ENCODE data around the gene SELE. TPM values are rescaled to one million over a fixed set of nuclear protein-coding genes. Genes with fewer than 3 reads are reported as not detected.

SELE gene
- total and polyA plus RNA-seq, 2 of the 8 experiments (the other 6 are each of a cell fraction or from before 2014, with no cell fraction given): not detected

GRCh38 chr1:169701261-169702005 is 32.4 kb downstream of the SELE start:
- no peak overlapping the region for H2AFZ ChIP-seq (ENCODE audit: low read length)
- H2BK5ac ChIP-seq (ENCODE audit: low read depth, low read length): no peak overlapping the region
- H3K56ac ChIP-seq (replicated peaks; ENCODE audit: insufficient read length, low read depth, low read length): no peak overlapping the region
- H4K5ac ChIP-seq (ENCODE audit: insufficient read length, low read depth, low read length): no peak overlapping the region
- H3K4me3 ChIP-seq (ENCODE audit: extremely low read depth in 1 of 4, insufficient read depth in 2 of 4, low read depth in 3 of 4, low read length in 4 of 4): no peak overlapping the region
- no peaks in the 10 kb centered on the region for H4K20me1 ChIP-seq (replicated peaks in 1 of 2; ENCODE audit: control insufficient read depth in 1 of 2, insufficient read depth in 2 of 2, low read length in 2 of 2)
- 100% methylated on average over 2 of the region's 2 CpGs; no CpG with 5 or more reads in 1 of the 2 experiments for WGBS, 2 experiments (ENCODE audit: extremely low coverage in 1 of 2, insufficient coverage in 1 of 2, insufficient read length in 1 of 2, insufficient replicate concordance in 2 of 2, low coverage in 1 of 2, low lambda C conversion rate in 2 of 2, missing lambda C conversion rate in 1 of 2)
- POLR2A ChIA-PET (ENCODE audit: partially characterized antibody): no interaction called here
- no peaks in the 10 kb centered on the region for H3K4me1 ChIP-seq (replicated peaks in 1 of 4; ENCODE audit: control insufficient read depth in 3 of 4, insufficient read depth in 4 of 4, low read length in 3 of 4)
- DNase-seq (ENCODE audit: low read depth in 1 of 2, low spot score in 2 of 2) (no peak), FAIRE-seq (no peak)
- H3K27ac ChIP-seq (ENCODE audit: low read depth, low read length): no peak overlapping the region
- no peaks in the 10 kb centered on the region; a peak in 1 of 7 replicates for H3K27me3 ChIP-seq (replicated peaks in 1 of 4; ENCODE audit: control insufficient read depth in 3 of 4, extremely low read depth in 1 of 4, insufficient read depth in 3 of 4, low read length in 3 of 4)
- no peak overlapping the region for H3K23ac ChIP-seq (ENCODE audit: insufficient read length)
- H2AK5ac ChIP-seq (ENCODE audit: low read depth, low read length): no peak overlapping the region
- no peak overlapping the region for H3K4me2 ChIP-seq (ENCODE audit: insufficient read depth in 1 of 2, low read depth in 2 of 2, low read length in 2 of 2)
- no peaks in the 10 kb centered on the region for H3K79me2 ChIP-seq (ENCODE audit: control insufficient read depth in 1 of 2, insufficient read depth in 2 of 2, low read length in 2 of 2)
- no peaks in the 10 kb centered on the region for H3K23me2 ChIP-seq (ENCODE audit: low read depth, low read length)
- no peak overlapping the region for H4K91ac ChIP-seq (replicated peaks; ENCODE audit: insufficient read length, low read length)
- H3K4ac ChIP-seq (replicated peaks; ENCODE audit: insufficient read length, low read depth, low read length): no peak overlapping the region
- no peak overlapping the region for H2BK20ac ChIP-seq (ENCODE audit: low read length)
- H2BK120ac ChIP-seq (replicated peaks; ENCODE audit: low read depth, low read length): no peak overlapping the region
- H3K36me3 ChIP-seq (ENCODE audit: control insufficient read depth in 2 of 4, insufficient read depth in 4 of 4, low read length in 3 of 4): no peaks in the 10 kb centered on the region
- no peak overlapping the region for H2BK15ac ChIP-seq (ENCODE audit: low read length)
- H3K79me1 ChIP-seq (ENCODE audit: low read depth, low read length): no peaks in the 10 kb centered on the region
- no peak overlapping the region for H2BK12ac ChIP-seq (ENCODE audit: low read depth, low read length)
- CTCF ChIA-PET (ENCODE audit: partially characterized antibody): interaction anchor here (1.1 to 2.7 kb wide), 5 partner anchors 8 to 118 kb away, joined by 3 to 12 read pairs (median 4); no protein-coding TSS in a partner anchor
- H3K18ac ChIP-seq (ENCODE audit: extremely low read depth, low read length): no peak overlapping the region
- no peak overlapping the region for H4K8ac ChIP-seq (ENCODE audit: extremely low read depth, insufficient read depth, low read length)
- H3K14ac ChIP-seq (ENCODE audit: insufficient read length): no peak overlapping the region
- H3K9ac ChIP-seq (replicated peaks in 1 of 4; ENCODE audit: extremely low read depth in 1 of 4, low read depth in 3 of 4, low read length in 3 of 4): no peak overlapping the region
- no peaks in the 10 kb centered on the region for H3K9me3 ChIP-seq (ENCODE audit: insufficient read depth in 2 of 2, low read depth in 1 of 2, low read length in 1 of 2)
- TF ChIP-seq, protein P1, sequence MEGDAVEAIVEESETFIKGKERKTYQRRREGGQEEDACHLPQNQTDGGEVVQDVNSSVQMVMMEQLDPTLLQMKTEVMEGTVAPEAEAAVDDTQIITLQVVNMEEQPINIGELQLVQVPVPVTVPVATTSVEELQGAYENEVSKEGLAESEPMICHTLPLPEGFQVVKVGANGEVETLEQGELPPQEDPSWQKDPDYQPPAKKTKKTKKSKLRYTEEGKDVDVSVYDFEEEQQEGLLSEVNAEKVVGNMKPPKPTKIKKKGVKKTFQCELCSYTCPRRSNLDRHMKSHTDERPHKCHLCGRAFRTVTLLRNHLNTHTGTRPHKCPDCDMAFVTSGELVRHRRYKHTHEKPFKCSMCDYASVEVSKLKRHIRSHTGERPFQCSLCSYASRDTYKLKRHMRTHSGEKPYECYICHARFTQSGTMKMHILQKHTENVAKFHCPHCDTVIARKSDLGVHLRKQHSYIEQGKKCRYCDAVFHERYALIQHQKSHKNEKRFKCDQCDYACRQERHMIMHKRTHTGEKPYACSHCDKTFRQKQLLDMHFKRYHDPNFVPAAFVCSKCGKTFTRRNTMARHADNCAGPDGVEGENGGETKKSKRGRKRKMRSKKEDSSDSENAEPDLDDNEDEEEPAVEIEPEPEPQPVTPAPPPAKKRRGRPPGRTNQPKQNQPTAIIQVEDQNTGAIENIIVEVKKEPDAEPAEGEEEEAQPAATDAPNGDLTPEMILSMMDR (IDR thresholded peaks at IDR 0.05; ENCODE audit: control extremely low read depth in 1 of 3, insufficient read depth in 1 of 3, low read depth in 1 of 3, low read length in 3 of 3): no peak
- TF ChIP-seq RFX5 (IDR thresholded peaks at IDR 0.05; ENCODE audit: borderline replicate concordance, low read depth, low read length) (no peak), TAF7 (optimal IDR thresholded peaks at IDR 0.05; ENCODE audit: borderline replicate concordance, low read depth, low read length) (no peak), CHD2 (IDR thresholded peaks at IDR 0.05; ENCODE audit: low read length) (no peak), FOSL1 (IDR thresholded peaks at IDR 0.05; ENCODE audit: insufficient read depth, low read depth, low read length) (no peak), SIRT6 (IDR thresholded peaks at IDR 0.05; ENCODE audit: low read length) (no peak), CBX5 (IDR thresholded peaks at IDR 0.05; ENCODE audit: low read depth, low read length) (no peak), SIN3A (conservative IDR thresholded peaks at IDR 0.05 in 1 of 2, IDR thresholded peaks at IDR 0.05 in 1 of 2; ENCODE audit: low read depth in 1 of 2, low read length in 2 of 2) (no peak)
- TF ChIP-seq, protein P2, sequence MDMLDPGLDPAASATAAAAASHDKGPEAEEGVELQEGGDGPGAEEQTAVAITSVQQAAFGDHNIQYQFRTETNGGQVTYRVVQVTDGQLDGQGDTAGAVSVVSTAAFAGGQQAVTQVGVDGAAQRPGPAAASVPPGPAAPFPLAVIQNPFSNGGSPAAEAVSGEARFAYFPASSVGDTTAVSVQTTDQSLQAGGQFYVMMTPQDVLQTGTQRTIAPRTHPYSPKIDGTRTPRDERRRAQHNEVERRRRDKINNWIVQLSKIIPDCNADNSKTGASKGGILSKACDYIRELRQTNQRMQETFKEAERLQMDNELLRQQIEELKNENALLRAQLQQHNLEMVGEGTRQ (IDR thresholded peaks at IDR 0.05; ENCODE audit: low read length): no peak
